Keratinocyte (primary cell): Measurements from ENCODE around the gene CSRP1.
"Not testable (repeated sequence)": the region's sequence is repeated elsewhere in the genome, so short reads cannot be mapped to it uniquely, and the experiment has no call there.

Experiments used
- CTCF ChIP-seq, 3 experiments: IDR thresholded peaks in 1 of 3; conservative IDR thresholded peaks in 1 of 3; optimal IDR thresholded peaks in 1 of 3; 2 replicates in 2 of 3; 3 replicates in 1 of 3; pipeline versions ENCODE3 to v1.5.1; 2011; ENCODE audit warnings: low read length in 3 of 3, mild to moderate bottlenecking in 3 of 3, moderate library complexity in 2 of 3, control low read depth in 1 of 3, inconsistent platforms in 1 of 3; ENCODE audit not compliant: insufficient read depth in 2 of 3; ENCODE audit errors: extremely low read depth in 1 of 3
- EZH2 ChIP-seq: IDR thresholded peaks from one replicate; pipeline ENCODE4 v1.6.1; 2012; ENCODE audit warnings: inconsistent platforms, mild to moderate bottlenecking, low read length, moderate library complexity

- TF ChIP-seq CTCF (optimal IDR thresholded peaks at IDR 0.05 in 1 of 3, IDR thresholded peaks at IDR 0.05 in 1 of 3, conservative IDR thresholded peaks at IDR 0.05 in 1 of 3; ENCODE audit: extremely low read depth in 1 of 3, insufficient read depth in 2 of 3, low read length in 3 of 3); EZH2: not testable (repeated sequence)
Measured at GRCh38 chr1:201478666-201479065, 28.3 kb downstream of the CSRP1 start.
